ENCODE data around the gene SNX12.
"Not testable (repeated sequence)": the region's sequence is repeated elsewhere in the genome, so short reads cannot be mapped to it uniquely, and the experiment has no call there.

Gene SNX12

GRCh38 chrX:71091263-71091662 lies 23.1 kb upstream of the SNX12 start:
- no peak for DNase-seq (ENCODE audit: low spot score)

- DNase-seq (ENCODE audit: low spot score) = no peak
These were observed 17.8 kb upstream of the SNX12 start for GRCh38 chrX:71085900-71086299.

GRCh38 chrX:71082822-71083221 lies 14.7 kb upstream of the SNX12 start:
- no peak for DNase-seq (ENCODE audit: low spot score)

- DNase-seq (ENCODE audit: low spot score) = no peak
These were observed 14.1 kb upstream of the SNX12 start for GRCh38 chrX:71082124-71082647.

GRCh38 chrX:71081330-71082123 lies 13.4 kb upstream of the SNX12 start:
- no peak for DNase-seq (ENCODE audit: low spot score)

- DNase-seq (ENCODE audit: low spot score) = no peak
These were observed 2.4 kb upstream of the SNX12 start for GRCh38 chrX:71070531-71070930.

- DNase-seq (ENCODE audit: low spot score) = peak; percentile 13
These were observed 456 bp downstream of the SNX12 start for GRCh38 chrX:71067712-71068043.

- no peak for DNase-seq (ENCODE audit: low spot score)
These were observed 1.0 kb downstream of the SNX12 start for GRCh38 chrX:71067089-71067488.

- no peak for DNase-seq (ENCODE audit: low spot score)
These were observed 8.0 kb downstream of the SNX12 start for GRCh38 chrX:71060127-71060526.

GRCh38 chrX:71057848-71058530 lies 10.1 kb downstream of the SNX12 start:
- no peak for DNase-seq (ENCODE audit: low spot score)

- DNase-seq (ENCODE audit: low spot score) = no peak
These were observed 11.3 kb downstream of the SNX12 start for GRCh38 chrX:71056867-71057266.

- DNase-seq (ENCODE audit: low spot score) = peak; percentile 4
These were observed 14.9 kb downstream of the SNX12 start for GRCh38 chrX:71053217-71053621.

- DNase-seq (ENCODE audit: low spot score) = no peak
These were observed 15.4 kb downstream of the SNX12 start for GRCh38 chrX:71052721-71053120.

- not testable (repeated sequence) for DNase-seq (ENCODE audit: low spot score)
These were observed 20.2 kb downstream of the SNX12 start for GRCh38 chrX:71047891-71048290.

GRCh38 chrX:71017396-71017939 lies 50.7 kb downstream of the SNX12 start:
- DNase-seq (ENCODE audit: low spot score) = no peak

All from hematopoietic multipotent progenitor cell treated with erythropoietin and hydrocortisone succinate and interleukin-3 and kit ligand, for 17 days (in vitro differentiated cells).